GM21367 (cell line): ENCODE results near the gene ETV2.
A peak's percentile ranks its signal among the peaks of the same experiment; 100 is the strongest.
"Not testable (repeated sequence)": the region's sequence is repeated elsewhere in the genome, so short reads cannot be mapped to it uniquely, and the experiment has no call there.

Source experiments
- ATAC-seq: cut with Tn5 transposase; IDR thresholded peaks from one replicate; pipeline ENCODE4 v1.9.1; 2021; ENCODE audit not compliant: unreplicated experiment

The ETV2 gene, protein sequence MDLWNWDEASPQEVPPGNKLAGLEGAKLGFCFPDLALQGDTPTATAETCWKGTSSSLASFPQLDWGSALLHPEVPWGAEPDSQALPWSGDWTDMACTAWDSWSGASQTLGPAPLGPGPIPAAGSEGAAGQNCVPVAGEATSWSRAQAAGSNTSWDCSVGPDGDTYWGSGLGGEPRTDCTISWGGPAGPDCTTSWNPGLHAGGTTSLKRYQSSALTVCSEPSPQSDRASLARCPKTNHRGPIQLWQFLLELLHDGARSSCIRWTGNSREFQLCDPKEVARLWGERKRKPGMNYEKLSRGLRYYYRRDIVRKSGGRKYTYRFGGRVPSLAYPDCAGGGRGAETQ

GRCh38 chr19:35641515-35642151 is at the start of gene ETV2:
Gene ETV2, plus strand, starts transcription at chr19:35641745. Its CDS starts 716 bp downstream, at chr19:35642461.
- no peak for ATAC-seq

- ATAC-seq: no peak
Observed at GRCh38 chr19:35592226-35592625, 49.3 kb upstream of the ETV2 start.

GRCh38 chr19:35595026-35595425 is 46.5 kb upstream of the ETV2 start:
- not testable (repeated sequence) for ATAC-seq

- no peak for ATAC-seq
Observed at GRCh38 chr19:35595928-35596327, 45.6 kb upstream of the ETV2 start.

DNA sequence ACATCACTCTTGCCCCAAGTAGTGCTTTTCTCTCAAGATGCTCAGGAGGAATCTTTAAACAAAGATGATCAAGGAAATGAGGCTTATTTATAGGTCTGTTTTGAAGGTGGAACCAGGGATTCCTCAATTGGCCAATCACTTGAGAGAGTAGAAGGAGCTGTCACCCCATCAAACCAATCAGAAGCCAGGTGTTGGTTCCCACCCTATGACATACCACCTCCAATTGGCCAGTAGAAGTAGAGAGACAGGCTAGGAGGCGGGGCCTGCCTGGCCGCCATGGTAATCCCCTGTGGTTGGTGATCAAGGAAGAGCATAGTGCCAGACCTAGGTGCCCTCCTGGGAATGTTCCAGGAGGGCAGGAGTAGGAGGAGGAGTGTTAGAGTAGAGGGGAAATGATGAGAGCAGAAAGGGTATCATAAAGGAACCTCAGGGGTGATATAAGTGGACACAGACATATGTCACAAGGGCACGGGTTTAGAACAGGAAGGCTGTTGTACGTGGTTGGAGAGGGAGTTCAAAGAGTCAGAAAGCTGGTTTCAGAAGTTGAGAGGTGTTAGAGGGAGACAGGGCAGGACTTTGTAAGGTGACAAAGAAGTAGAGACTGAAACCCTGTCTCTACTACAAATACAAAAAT is 45.1 kb upstream of the ETV2 start:
- ATAC-seq: no peak

- no peak for ATAC-seq
Observed at GRCh38 chr19:35601971-35602370, 39.6 kb upstream of the ETV2 start.

GRCh38 chr19:35604436-35604835 is 37.1 kb upstream of the ETV2 start:
- ATAC-seq: not testable (repeated sequence)

GRCh38 chr19:35607170-35607569 is 34.4 kb upstream of the ETV2 start:
- ATAC-seq: not testable (repeated sequence)

DNA sequence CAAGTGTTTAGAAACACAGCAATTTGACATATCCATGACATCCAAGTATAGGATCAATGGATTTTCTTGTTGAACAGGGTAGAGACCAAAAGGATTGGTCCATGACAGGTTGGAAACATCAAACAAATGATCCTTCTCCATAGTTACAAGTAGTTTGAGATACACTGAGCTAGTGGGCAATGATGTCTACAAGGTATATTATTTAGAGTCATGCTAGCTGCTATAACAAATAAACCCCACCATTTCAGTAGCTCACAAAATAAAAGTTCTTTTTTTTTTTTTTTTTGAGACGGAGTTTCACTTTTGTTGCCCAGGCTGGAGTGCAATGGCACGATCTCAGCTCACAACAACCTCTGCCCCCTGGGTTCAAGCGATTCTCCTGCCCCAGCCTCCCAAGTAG is 33.9 kb upstream of the ETV2 start:
- no peak for ATAC-seq

DNA sequence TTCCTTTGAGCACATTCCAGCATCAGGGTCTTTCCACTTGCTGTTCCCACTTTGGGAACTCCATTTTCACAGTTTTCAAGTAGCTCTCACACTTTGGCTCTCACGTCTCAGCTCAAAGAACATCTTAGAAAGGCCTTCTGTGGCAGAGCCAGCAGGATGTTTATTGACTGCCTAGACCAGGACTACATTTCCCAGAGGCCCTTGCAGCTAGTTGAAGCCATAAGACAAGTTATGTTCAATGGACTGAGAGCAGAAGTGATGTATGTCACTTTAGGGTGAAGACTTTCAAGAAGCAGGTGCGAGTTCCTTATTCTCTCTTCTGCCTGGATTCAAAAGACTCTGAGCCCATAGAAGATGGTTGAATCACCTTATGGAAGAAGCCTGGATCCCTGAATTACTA is 33.3 kb upstream of the ETV2 start:
- ATAC-seq: no peak

DNA sequence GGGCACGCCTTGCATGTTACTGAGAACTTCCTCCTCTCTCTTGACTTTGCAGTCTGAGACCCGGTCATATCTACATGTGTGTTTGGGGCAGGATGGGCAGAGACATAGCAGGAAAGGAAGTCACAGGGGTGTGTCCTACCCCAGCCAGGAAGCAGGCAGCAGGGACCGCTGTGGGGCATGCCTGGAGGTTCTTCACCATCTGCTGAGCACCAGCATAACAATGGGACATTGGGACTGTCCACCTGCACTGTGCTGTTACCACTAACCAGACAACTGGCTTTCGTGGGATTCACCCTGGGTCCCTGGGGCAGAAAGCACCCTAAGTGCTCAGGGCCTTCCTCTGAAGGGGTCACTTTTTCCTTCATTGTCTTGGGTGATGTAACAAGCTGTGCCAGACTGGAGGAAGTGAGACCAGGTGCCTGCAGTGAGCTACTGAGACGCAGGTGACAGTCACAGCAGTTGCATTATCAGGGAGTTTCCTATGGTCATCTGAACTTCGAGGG is 31.6 kb upstream of the ETV2 start:
- ATAC-seq: no peak

GRCh38 chr19:35612224-35612558 is 29.4 kb upstream of the ETV2 start:
- no peak for ATAC-seq

DNA sequence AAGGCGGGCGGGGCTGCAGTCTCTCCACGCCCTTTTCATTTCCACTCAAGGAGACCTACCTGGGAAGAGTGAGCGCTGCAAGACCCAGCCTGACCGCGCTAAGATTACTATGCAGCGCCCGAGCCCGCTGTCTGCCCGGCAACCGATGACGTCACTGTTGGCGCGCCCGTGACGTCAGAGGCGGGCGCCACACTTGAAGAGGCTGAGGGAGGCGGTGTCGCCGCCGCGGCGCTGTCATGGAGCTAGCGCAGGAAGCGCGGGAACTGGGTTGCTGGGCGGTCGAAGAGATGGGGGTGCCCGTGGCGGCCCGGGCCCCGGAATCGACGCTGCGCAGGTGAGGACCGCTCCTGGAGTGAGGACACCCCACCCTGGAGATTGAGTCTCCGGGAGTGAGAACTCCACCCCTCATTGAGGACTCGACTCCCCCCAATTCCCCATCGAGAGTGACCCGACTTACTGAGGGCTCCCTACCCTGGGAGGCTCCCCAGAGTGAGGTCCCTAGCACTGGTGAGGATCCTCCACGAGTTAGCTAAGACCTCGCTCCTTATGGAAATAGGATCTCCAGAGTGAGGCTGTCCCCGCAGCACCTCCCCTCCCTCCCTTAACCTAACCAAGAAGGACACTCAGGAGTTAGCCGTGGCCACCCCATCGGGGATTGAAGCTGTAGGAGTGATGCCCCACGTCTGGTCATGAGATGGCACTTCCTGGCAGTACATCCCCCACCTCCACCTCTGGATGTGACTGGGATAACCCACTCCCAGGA is 28.8 kb upstream of the ETV2 start, which contains the start of gene HAUS5:
Gene HAUS5 (plus strand): TSS at position 177 of the 763 bp plus-strand sequence. CDS start 60 bp downstream, at position 237.
- ATAC-seq: peak; percentile 61

DNA sequence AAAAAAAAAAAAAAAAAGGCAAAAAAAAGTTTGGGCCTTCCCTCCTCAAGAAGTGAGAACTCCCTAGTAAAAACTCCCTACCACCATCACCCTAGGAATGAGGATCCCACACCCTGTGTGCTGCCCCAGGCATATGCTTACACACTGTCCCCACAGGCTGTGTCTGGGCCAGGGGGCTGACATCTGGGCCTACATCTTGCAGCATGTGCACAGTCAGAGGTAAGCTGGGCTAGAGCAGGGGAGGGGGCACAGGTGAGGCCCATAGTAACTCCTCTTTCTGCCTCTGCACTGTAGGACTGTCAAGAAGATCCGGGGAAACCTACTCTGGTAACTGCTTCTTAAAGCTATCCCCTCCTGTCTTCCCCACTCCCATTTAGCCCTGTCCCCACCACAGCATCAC is 28.0 kb upstream of the ETV2 start:
- ATAC-seq: no peak

DNA sequence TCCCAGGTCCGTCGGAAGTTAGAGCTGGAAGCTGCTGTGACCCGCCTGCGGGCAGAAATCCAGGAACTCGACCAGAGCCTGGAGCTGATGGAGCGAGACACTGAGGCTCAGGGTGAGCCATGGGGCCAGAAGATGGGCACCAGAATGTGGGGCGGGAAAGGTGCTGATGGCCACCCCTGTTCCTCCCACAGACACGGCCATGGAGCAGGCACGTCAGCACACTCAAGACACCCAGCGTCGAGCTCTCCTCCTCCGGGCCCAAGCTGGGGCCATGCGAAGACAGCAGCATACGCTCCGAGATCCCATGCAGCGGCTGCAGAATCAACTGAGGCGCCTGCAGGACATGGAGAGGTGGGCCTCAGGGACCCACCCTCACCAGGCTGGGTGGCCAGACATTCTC is 26.5 kb upstream of the ETV2 start:
- ATAC-seq: no peak

GRCh38 chr19:35618857-35619256 is 22.7 kb upstream of the ETV2 start:
- ATAC-seq: no peak

DNA sequence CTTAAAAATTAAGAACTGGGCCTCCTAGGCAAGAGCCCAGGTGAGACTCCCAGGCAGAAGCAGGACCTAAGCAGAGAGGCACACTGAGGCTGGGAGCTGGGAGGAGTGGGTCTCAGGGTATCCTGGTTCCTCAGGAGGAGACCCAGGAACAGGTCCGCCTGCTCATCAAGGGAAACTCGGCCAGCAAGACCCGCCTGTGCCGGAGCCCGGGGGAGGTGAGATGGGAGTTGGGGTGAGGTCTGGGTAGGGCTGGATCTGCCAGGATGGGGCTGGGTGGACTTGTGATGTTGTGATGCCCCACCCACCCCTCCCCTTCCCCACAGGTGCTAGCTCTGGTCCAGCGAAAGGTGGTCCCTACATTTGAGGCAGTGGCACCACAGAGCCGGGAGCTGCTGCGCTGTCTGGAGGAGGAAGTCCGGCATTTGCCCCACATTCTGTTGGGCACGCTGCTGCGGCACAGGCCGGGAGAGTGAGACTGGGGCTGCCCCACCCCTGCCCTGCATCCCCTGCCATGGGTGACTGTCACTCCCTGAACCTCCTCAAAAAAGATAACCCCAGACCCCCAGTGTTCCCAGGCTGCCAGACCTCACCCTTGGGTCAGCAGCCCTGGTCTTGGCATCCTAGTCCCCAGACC is 22.1 kb upstream of the ETV2 start:
- ATAC-seq: no peak

GRCh38 chr19:35620001-35620400 is 21.5 kb upstream of the ETV2 start:
- ATAC-seq: no peak

DNA sequence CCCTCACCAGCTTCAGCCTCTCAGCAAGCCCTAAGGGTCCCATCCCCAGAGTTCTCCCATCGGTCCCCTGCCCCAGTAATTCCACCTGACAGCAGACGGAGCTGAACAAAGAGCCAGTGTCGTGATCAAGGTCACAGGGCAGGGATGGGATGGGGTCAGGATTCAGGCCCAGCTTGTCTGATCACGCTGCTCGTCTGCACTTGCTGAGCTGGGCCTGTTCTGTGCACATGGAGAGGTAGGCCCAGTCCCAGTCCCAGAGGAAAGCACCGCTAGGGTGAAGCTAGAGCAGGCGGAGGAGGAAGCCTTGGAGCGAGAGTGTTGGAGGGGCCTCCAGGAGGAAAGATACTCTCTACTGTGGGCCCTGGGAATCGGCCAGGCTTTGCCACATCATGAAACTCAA is 19.8 kb upstream of the ETV2 start:
- ATAC-seq: no peak

DNA sequence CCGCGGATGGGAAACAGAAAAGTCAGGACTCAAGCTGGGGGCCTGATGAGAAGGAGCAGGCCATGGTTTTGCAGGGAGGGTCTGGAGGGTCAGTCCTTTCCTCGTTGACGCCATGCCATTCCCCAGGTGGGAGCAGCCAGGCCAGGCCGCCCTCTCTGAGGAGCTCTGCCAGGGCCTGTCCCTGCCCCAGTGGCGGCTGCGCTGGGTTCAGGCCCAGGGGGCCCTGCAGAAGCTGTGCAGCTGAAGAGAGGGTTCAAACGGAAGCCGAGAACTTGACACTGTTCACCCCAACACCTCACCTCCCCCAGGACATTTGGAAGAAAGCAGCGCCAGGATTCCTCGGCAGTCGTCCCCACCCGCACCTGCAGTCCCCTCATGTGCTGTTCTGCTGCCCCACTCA is 18.8 kb upstream of the ETV2 start:
- no peak for ATAC-seq
